Measurements from ENCODE around the gene COL4A2.

Gene COL4A2

DNA sequence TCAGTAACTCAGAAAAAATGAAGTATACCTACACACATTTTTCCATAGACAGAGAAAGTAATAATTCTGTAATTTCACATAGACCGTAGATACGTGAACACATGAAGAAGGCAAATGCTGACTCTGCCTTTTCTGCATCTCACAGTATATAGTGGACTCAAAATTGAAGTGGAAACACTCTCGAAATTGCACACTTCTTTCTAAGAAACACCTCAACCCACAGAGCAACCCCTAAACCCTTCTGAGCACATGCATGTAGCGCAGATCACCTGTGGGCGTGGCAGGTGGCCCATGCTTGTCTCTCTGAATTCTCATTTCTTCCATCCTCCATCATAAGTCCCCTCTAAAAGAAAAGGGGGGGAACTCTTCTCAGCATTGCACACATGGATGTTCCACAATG lies 34.9 kb upstream of the COL4A2 start:
- DNase-seq (ENCODE audit: low read depth) = no peak

- no peak for DNase-seq (ENCODE audit: low read depth)
Observed at GRCh38 chr13:110272651-110273050, 34.4 kb upstream of the COL4A2 start.

- DNase-seq (ENCODE audit: low read depth) = no peak
Observed at GRCh38 chr13:110273254-110273653, 33.8 kb upstream of the COL4A2 start.

DNA sequence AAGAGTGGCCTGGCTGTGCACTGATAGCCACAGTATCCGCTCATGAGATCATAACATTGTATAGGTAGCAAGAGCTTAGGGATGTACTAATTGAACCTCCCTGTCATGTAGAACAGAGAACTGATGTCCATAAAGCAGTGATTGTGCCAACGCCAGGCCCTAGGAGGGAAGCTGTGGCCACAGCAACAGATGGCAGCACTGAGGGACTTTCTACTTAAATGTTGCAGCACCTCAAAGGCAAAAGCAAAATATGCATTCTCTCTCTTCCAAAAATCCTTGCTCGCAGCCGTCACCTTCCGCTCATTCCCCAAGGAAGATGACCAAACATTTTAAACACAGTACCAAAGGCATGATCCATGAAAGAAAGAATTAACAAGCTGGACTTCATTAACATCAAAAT lies 32.4 kb upstream of the COL4A2 start:
- no peak for DNase-seq (ENCODE audit: low read depth)

- DNase-seq (ENCODE audit: low read depth) = no peak
Observed at GRCh38 chr13:110275931-110276552, 31.0 kb upstream of the COL4A2 start.

GRCh38 chr13:110276553-110276950 lies 30.5 kb upstream of the COL4A2 start:
- DNase-seq (ENCODE audit: low read depth) = no peak

GRCh38 chr13:110277357-110277975 lies 29.6 kb upstream of the COL4A2 start:
- DNase-seq (ENCODE audit: low read depth) = no peak

- no peak for DNase-seq (ENCODE audit: low read depth)
Observed at GRCh38 chr13:110278859-110279258, 28.2 kb upstream of the COL4A2 start.

- no peak for DNase-seq (ENCODE audit: low read depth)
Observed at GRCh38 chr13:110279684-110280083, 27.4 kb upstream of the COL4A2 start.

- DNase-seq (ENCODE audit: low read depth) = no peak
Observed at GRCh38 chr13:110280231-110280813, 26.8 kb upstream of the COL4A2 start.

DNA sequence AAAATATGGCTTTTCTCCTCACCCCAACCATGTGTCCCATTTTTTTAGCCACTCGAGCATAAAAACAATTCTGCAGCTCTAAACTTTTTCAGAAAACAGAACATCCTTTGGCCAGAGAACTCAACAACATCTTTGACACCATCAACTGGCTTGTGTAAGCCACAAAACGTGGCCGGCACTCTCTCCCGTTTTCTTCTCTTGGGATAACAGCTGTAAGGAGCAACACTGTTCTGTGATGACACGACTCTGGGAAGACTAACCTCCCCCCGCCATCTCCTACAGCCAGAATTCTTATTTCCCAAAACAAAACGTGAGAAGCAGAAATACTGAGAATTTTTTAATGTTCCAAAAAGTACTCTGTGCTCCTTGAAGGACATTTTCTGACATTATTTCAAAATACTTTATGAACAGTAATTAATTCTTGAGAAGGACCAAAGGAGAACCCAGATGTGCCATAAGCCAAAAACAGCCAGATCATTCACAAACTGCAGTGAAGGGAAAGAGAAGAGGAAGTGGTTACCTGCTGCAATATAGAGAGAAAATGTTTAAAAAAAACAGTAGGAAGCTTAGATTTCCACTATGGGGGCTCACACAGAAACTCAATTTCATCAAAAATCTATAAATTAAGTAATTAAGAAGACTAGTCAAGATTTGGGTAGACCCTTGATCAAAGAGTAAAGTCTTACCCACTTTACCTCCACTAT lies 25.9 kb upstream of the COL4A2 start:
- DNase-seq (ENCODE audit: low read depth) = no peak

GRCh38 chr13:110281736-110282135 lies 25.3 kb upstream of the COL4A2 start:
- no peak for DNase-seq (ENCODE audit: low read depth)

DNA sequence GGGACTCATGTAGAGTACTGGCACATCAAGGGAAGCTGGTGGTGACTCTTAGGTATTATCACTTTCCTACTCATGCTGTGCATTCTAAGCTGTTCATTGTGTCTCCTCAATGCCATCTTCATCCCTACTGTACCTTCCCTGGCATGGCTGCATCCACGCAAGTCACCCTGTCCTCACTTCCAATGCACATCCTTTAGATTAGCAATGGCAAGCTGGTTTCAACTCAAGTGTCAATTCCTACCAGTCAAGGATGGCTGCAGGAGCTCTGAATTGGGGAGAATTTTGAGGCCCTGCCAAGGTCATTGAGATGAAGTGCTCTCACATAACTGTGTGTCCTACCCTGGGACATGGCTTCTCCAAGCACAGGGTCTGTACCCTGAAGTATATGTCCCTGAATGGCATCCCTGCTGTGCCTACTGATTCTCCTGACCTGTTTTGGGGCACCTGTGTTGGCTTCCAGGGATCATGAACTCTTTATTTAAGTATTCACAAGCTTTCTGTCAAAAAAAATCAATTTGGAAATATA lies 24.7 kb upstream of the COL4A2 start:
- DNase-seq (ENCODE audit: low read depth) = no peak

DNA sequence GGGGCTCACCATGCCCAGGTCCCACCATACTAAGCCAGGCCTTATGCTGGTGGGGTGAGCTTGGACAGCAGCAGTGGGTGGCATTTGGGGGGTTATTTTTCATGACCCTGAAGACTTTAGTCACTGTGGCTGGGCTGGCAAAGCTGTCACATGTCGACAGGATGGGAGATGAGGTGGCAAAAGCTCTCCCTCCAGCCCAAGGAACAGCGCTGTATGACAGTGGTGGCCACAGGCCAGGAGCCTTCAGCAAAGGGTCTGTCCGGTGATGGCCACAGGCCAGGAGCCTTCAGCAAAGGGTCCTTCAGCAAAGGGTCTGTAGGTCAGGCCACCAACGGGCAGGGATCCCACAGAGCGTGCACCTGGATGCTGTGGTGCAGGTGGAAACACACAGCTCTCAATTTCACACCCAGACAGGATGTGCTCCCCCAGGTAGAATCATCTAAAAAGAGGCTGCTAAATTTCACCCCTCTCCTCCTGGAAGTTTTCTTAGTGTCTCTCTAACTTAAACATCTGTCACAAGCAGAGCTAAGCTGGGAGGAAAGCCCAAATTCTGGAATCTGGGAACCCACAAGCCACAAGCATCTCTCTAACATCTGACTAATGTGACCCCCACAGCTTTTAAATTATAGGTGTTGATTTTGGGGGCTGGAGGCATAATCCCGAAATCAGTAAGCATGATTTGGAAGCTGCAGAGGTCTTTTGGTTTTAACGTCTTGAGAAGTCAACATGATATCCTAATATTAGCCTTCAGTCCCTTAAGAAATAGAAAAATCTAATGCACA lies 23.2 kb upstream of the COL4A2 start:
- DNase-seq (ENCODE audit: low read depth) = no peak

DNA sequence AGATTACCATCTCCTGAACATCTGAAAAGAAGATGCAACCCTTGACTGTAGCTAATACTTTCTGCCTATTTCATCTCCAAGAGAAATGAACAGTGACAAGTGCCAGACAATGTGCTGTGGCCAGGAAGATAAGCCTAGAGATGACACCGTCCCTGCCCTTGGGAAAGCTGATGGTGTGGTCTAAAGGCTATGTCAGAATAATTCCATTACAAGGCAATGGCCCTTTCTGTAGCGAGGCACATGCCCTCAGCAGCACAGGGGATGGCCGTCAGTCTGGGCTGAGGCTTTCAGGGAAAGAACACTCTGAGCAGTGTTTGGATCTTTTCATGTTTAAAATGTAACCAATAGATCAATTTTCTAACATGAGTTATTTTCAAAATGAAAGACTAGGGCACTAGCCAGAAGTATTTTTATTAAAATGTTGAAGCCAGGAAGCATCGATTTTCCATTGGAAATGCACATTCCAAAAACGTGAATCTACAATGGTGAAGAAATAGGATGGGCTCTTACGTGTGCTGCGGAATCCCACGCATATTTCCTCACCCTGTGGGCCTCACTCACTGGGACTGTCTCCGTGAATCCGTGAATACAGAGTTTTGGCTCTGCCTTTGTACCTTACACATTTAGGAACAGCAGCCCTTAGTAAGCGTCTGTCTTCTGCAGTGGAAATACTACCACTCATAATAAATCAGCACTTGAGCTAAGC lies 22.2 kb upstream of the COL4A2 start:
- DNase-seq (ENCODE audit: low read depth) = no peak

DNA sequence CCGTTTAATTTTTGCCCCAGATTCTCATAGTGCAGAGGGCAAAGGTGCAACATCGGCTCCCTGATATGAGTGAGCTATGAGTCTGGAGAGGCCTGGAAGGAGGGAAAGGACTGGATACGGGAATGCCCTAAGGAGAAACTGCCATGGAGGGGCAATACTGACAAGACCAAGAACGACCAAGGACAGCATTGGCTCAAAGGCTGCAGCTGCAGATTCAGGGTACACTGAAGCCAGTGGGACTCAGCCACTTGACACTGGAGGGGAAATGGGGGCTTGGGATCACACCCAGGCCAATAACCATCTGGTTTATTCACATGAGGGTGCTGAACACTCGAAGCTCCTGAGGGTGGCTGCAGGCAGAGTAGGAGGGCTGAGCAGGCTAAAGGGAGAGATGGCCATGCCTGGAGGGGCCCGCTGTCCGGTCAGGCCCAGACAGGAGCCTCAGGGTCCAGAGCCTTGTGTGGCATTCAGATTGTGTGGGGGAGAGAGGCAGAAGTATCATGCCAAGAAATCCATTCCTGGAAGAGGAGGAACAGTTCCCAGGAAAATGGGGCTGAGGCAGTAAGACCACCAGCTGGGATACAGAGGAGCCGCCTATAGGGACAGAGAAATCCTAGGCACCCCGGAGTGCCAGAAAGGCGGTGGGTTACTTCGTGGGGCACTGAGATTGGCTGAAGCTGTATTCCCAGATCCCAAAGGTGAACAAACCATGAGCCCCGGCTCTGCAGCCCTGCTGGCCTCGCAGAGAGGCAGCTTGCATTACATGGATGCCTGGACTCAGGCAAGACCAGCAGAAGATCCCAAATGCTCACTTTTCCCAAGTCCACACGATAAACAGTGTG lies 20.9 kb upstream of the COL4A2 start:
- DNase-seq (ENCODE audit: low read depth) = no peak

- no peak for DNase-seq (ENCODE audit: low read depth)
Observed at GRCh38 chr13:110286833-110287819, 20.0 kb upstream of the COL4A2 start.

DNA sequence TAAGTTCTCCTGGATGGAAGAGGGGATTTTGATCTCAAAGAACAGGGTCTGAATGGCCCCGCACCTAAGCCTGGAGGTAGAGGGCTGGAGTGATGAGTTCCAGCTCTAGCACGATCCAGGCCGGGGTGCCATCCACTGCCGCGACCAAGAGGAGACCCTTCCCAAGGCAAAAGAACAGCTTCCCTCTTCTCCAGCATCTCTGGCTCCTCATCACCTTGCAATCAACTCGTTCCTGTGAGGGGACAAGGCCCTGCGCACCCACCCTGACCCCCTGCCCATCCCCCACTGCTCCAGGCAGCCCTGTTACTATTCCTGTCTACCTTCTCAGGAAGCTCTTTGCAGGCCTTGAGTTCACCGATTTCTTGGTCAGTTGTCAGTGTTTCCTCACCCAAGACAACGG lies 17.9 kb upstream of the COL4A2 start:
- no peak for DNase-seq (ENCODE audit: low read depth)

DNA sequence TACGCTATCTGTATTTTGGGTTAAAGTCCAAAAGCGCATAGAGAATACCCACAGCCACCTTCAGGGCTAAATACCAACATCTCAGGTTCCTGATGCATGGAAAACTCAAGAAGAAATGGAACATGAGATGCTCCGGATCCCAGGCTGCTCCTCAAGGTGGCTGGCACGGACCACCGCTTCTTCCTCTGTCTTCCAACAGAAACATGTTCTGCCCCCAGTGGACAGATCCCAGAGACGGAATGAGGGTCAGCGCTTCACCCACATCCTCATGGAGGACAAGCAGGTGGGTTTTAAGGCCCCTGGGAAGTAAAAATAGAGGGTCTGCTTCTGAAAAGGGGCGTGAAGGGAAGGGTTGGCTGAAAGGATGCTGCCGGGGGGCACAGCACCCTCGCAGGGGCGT lies 17.4 kb upstream of the COL4A2 start:
- DNase-seq (ENCODE audit: low read depth) = no peak

Measured in iris pigment epithelial cell (primary cell).